GM08714 (cell line): ENCODE measurements around the gene DIAPH2.

Experiments used
- H3K4me3 ChIP-seq: fragments of 200-500 bp; sonication (Bioruptor generic); 2 replicates; pipeline ENCODE4 v1.5.1; 2014; ENCODE audit warnings: mild to moderate bottlenecking, low read length, inconsistent platforms
- ZNF274 ChIP-seq: IDR thresholded peaks from 2 replicates; pipeline ENCODE4 v1.6.1; 2012; ENCODE audit warnings: mild to moderate bottlenecking, low read depth, low read length

Gene DIAPH2

GRCh38 chrX:96743367-96744073, 58.9 kb downstream of the DIAPH2 start:
- no peak overlapping the region for H3K4me3 ChIP-seq
- TF ChIP-seq ZNF274, result no peak

- no peak overlapping the region for H3K4me3 ChIP-seq
- no peak for TF ChIP-seq ZNF274
Observed at GRCh38 chrX:96752781-96753180, 68.1 kb downstream of the DIAPH2 start.

- no peak for TF ChIP-seq ZNF274
- H3K4me3 ChIP-seq, result no peak overlapping the region
Observed at GRCh38 chrX:96753230-96753629, 68.6 kb downstream of the DIAPH2 start.

- no peak for TF ChIP-seq ZNF274
- H3K4me3 ChIP-seq, result no peak overlapping the region
Observed at GRCh38 chrX:96756491-96756890, 71.8 kb downstream of the DIAPH2 start.

GRCh38 chrX:96761566-96761965, 76.9 kb downstream of the DIAPH2 start:
- no peak overlapping the region for H3K4me3 ChIP-seq
- no peak for TF ChIP-seq ZNF274

- TF ChIP-seq ZNF274, result no peak
- H3K4me3 ChIP-seq, result no peak overlapping the region
Observed at GRCh38 chrX:96763608-96764007, 79.0 kb downstream of the DIAPH2 start.

- no peak for TF ChIP-seq ZNF274
- no peak overlapping the region for H3K4me3 ChIP-seq
Observed at GRCh38 chrX:96764864-96765263, 80.2 kb downstream of the DIAPH2 start.

GRCh38 chrX:96770315-96770714, 85.7 kb downstream of the DIAPH2 start:
- no peak overlapping the region for H3K4me3 ChIP-seq
- TF ChIP-seq ZNF274, result no peak

GRCh38 chrX:96771486-96771885, 86.8 kb downstream of the DIAPH2 start:
- no peak overlapping the region for H3K4me3 ChIP-seq
- TF ChIP-seq ZNF274, result no peak

- no peak for TF ChIP-seq ZNF274
- no peak overlapping the region for H3K4me3 ChIP-seq
Observed at GRCh38 chrX:96774116-96774515, 89.5 kb downstream of the DIAPH2 start.

- H3K4me3 ChIP-seq, result no peak overlapping the region
Observed at GRCh38 chrX:96776966-96777365, 92.3 kb downstream of the DIAPH2 start.

GRCh38 chrX:96791559-96791958, 106.9 kb downstream of the DIAPH2 start:
- no peak overlapping the region for H3K4me3 ChIP-seq
- TF ChIP-seq ZNF274, result no peak

More at GRCh38 chrX:96776966-96777365, 92.3 kb downstream of the DIAPH2 start:
- no peak for TF ChIP-seq ZNF274

- TF ChIP-seq ZNF274, result no peak
- H3K4me3 ChIP-seq, result no peak overlapping the region
Observed at GRCh38 chrX:96792047-96792446, 107.4 kb downstream of the DIAPH2 start.

- TF ChIP-seq ZNF274, result no peak
- H3K4me3 ChIP-seq, result no peak overlapping the region
Observed at GRCh38 chrX:96798982-96799381, 114.3 kb downstream of the DIAPH2 start.

GRCh38 chrX:96807318-96807717, 122.7 kb downstream of the DIAPH2 start:
- no peak overlapping the region for H3K4me3 ChIP-seq
- no peak for TF ChIP-seq ZNF274

- H3K4me3 ChIP-seq, result no peak overlapping the region
- TF ChIP-seq ZNF274, result no peak
Observed at GRCh38 chrX:96820935-96821334, 136.3 kb downstream of the DIAPH2 start.
